ENCODE measurements around the gene OSBPL10. TPM values are rescaled to one million over a fixed set of nuclear protein-coding genes. Genes with fewer than 3 reads are reported as not detected.
A peak's percentile ranks its signal among the peaks of the same experiment; 100 is the strongest.

The OSBPL10 gene
- total RNA-seq, 1 donor from 2014 or later, result 18.8 TPM

GRCh38 chr3:31676556-31676955 lies 304.5 kb downstream of the OSBPL10 start:
- ATAC-seq (no peak), DNase-seq (no peak)
- Histone ChIP-seq H3K9me3 (no peaks in the 10 kb centered on the region), H3K4me1 (peaks cover 15% of the 10 kb centered on the region), H3K27me3 (ENCODE audit: low read depth) (no peaks in the 10 kb centered on the region), H3K4me3 (no peak overlapping the region), H3K27ac (no peak overlapping the region), H3K36me3 (no peaks in the 10 kb centered on the region)
- intact Hi-C loops (cut with DNase I), result no loop called here
- no peak for TF ChIP-seq CTCF (IDR thresholded peaks at IDR 0.05)

GRCh38 chr3:31673950-31674349 lies 307.1 kb downstream of the OSBPL10 start:
- no peak for TF ChIP-seq CTCF (IDR thresholded peaks at IDR 0.05)
- Histone ChIP-seq H3K27me3 (ENCODE audit: low read depth) (no peaks in the 10 kb centered on the region), H3K36me3 (no peaks in the 10 kb centered on the region), H3K4me1 (peaks cover 17% of the 10 kb centered on the region), H3K9me3 (no peaks in the 10 kb centered on the region), H3K4me3 (no peak overlapping the region), H3K27ac (no peak overlapping the region)
- no peak for DNase-seq
- no peak for ATAC-seq
- intact Hi-C loops (cut with DNase I), result no loop called here

GRCh38 chr3:31671976-31672375 lies 309.1 kb downstream of the OSBPL10 start:
- Histone ChIP-seq H3K27ac (no peak overlapping the region), H3K4me1 (peaks cover 17% of the 10 kb centered on the region), H3K9me3 (no peaks in the 10 kb centered on the region), H3K27me3 (ENCODE audit: low read depth) (no peaks in the 10 kb centered on the region), H3K4me3 (no peak overlapping the region), H3K36me3 (no peaks in the 10 kb centered on the region)
- TF ChIP-seq CTCF (IDR thresholded peaks at IDR 0.05), result no peak
- DNase-seq, result peak; percentile 59
- ATAC-seq, result peak; percentile 73 to 83
- intact Hi-C loops (cut with DNase I), result no loop called here

GRCh38 chr3:31671451-31671850 lies 309.6 kb downstream of the OSBPL10 start:
- Histone ChIP-seq H3K4me3 (no peak overlapping the region), H3K4me1 (peaks cover 17% of the 10 kb centered on the region), H3K27ac (no peak overlapping the region), H3K9me3 (no peaks in the 10 kb centered on the region), H3K27me3 (ENCODE audit: low read depth) (no peaks in the 10 kb centered on the region), H3K36me3 (no peaks in the 10 kb centered on the region)
- DNase-seq, result no peak
- intact Hi-C loops (cut with DNase I), result no loop called here
- TF ChIP-seq CTCF (IDR thresholded peaks at IDR 0.05), result no peak
- ATAC-seq, result peak; percentile 5 to 39

GRCh38 chr3:31670722-31671121 lies 310.3 kb downstream of the OSBPL10 start:
- H3K27me3 ChIP-seq (ENCODE audit: low read depth), result no peaks in the 10 kb centered on the region
- no peak overlapping the region for H3K4me3 ChIP-seq
- H3K27ac ChIP-seq, result no peak overlapping the region
- no peaks in the 10 kb centered on the region for H3K9me3 ChIP-seq
- TF ChIP-seq CTCF (IDR thresholded peaks at IDR 0.05), result no peak
- DNase-seq (no peak), ATAC-seq (no peak)
- intact Hi-C loops (cut with DNase I), result no loop called here
- H3K36me3 ChIP-seq, result no peaks in the 10 kb centered on the region
- peaks cover 17% of the 10 kb centered on the region for H3K4me1 ChIP-seq

GRCh38 chr3:31670136-31670535 lies 310.9 kb downstream of the OSBPL10 start:
- intact Hi-C loops (cut with DNase I), result no loop called here

More at GRCh38 chr3:31670136-31670535, 310.9 kb downstream of the OSBPL10 start:
- no peaks in the 10 kb centered on the region for H3K36me3 ChIP-seq
- peak; percentile 35 to 63 for ATAC-seq
- DNase-seq, result no peak
- H3K27me3 ChIP-seq (ENCODE audit: low read depth), result no peaks in the 10 kb centered on the region
- no peak overlapping the region for H3K27ac ChIP-seq
- peaks cover 17% of the 10 kb centered on the region for H3K4me1 ChIP-seq
- no peaks in the 10 kb centered on the region for H3K9me3 ChIP-seq
- TF ChIP-seq CTCF (IDR thresholded peaks at IDR 0.05), result no peak
- no peak overlapping the region for H3K4me3 ChIP-seq

Measured in lower lobe of right lung (tissue), 2 donors.